GM21526 (cell line): Measurements from ENCODE around the gene SP9.

ENCODE experiments used
- ATAC-seq: cut with Tn5 transposase; IDR thresholded peaks from one replicate; pipeline ENCODE4 v1.9.1; 2021; ENCODE audit warnings: moderate library complexity; ENCODE audit not compliant: unreplicated experiment, low FRiP score

Gene SP9

GRCh38 chr2:174333017-174333371 lies 1.8 kb upstream of the SP9 start:
- no peak for ATAC-seq

- ATAC-seq = no peak
These were observed 1.1 kb upstream of the SP9 start for GRCh38 chr2:174333372-174334277.

GRCh38 chr2:174334278-174334715 lies 457 bp upstream of the SP9 start:
- ATAC-seq = no peak

GRCh38 chr2:174335254-174335987 lies 667 bp downstream of the SP9 start:
- no peak for ATAC-seq

- ATAC-seq = no peak
These were observed 1.3 kb downstream of the SP9 start for GRCh38 chr2:174335988-174336500.

- no peak for ATAC-seq
These were observed 2.0 kb downstream of the SP9 start for GRCh38 chr2:174336501-174337336.

GRCh38 chr2:174337337-174338146 lies 2.8 kb downstream of the SP9 start:
- no peak for ATAC-seq

GRCh38 chr2:174338147-174338605 lies 3.4 kb downstream of the SP9 start:
- ATAC-seq = no peak

- ATAC-seq = no peak
These were observed 4.2 kb downstream of the SP9 start for GRCh38 chr2:174338671-174339560.

GRCh38 chr2:174339561-174340399 lies 5.0 kb downstream of the SP9 start:
- ATAC-seq = no peak

GRCh38 chr2:174340400-174341292 lies 5.9 kb downstream of the SP9 start:
- no peak for ATAC-seq

GRCh38 chr2:174341293-174341994 lies 6.7 kb downstream of the SP9 start:
- peak; percentile 62 for ATAC-seq

GRCh38 chr2:174341995-174342685 lies 7.4 kb downstream of the SP9 start:
- no peak for ATAC-seq

GRCh38 chr2:174342686-174343342 lies 8.1 kb downstream of the SP9 start:
- ATAC-seq = no peak

GRCh38 chr2:174343343-174343622 lies 8.5 kb downstream of the SP9 start:
- ATAC-seq = no peak
